HG03045 (cell line): ENCODE data around the gene LRRC75B.
"Not testable (repeated sequence)": the region's sequence is repeated elsewhere in the genome, so short reads cannot be mapped to it uniquely, and the experiment has no call there.

Experiments used
- ATAC-seq: cut with Tn5 transposase; IDR thresholded peaks from one replicate; pipeline ENCODE4 v1.9.1; 2021; ENCODE audit warnings: mild to moderate bottlenecking, moderate library complexity; ENCODE audit not compliant: unreplicated experiment

LRRC75B gene

DNA sequence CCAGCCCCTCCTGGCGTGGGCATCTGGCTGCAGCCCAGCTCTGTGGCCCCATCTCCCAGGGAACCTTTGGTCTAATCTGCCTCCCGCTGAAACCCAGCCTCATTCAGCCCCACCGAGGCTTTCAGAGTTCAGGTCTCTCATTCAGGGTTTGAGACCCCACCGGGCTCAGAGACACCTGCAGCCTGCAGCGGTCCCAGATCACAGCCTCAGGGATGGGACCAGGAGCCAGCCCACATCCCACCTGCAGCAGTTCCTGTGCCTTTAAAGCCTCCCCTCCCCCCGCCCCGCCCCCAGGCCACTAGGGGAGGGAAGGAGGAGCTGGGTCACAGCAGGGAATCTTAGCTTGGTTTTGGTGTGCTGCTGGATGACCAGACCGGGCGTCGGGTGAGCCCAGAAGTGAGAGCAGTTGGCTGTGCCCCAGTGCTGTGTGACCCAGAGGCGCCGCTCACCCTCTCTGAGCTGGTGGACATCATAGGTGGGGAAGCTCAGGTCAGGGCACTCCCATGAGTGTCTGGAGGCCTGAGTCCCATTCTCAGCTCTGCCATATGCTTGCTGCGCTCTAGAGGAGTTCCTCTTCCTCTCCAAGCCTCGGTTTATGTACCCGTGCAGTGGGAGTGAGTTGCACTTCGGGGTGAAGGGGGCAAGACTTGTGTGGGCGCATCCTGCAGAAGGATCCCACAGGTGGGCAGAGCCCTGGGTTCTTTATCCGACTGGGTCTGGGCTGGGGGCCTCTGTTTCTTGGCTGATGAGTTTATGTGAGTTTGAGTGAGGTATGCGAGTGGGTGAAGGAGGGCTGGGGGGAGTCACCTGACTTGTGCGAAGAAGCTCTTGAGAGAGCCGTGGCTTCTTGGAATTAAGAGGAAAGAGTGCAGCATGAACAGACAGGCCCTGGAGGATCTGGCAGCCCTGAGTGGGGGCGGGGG, 10.2 kb upstream of the LRRC75B start, which contains the start of gene GGT1:
Gene GGT1, plus strand, starts transcription at position 347 of the 923 bp plus-strand sequence. CDS start 7,889 bp downstream, outside the sequence.
- ATAC-seq = not testable (repeated sequence)

DNA sequence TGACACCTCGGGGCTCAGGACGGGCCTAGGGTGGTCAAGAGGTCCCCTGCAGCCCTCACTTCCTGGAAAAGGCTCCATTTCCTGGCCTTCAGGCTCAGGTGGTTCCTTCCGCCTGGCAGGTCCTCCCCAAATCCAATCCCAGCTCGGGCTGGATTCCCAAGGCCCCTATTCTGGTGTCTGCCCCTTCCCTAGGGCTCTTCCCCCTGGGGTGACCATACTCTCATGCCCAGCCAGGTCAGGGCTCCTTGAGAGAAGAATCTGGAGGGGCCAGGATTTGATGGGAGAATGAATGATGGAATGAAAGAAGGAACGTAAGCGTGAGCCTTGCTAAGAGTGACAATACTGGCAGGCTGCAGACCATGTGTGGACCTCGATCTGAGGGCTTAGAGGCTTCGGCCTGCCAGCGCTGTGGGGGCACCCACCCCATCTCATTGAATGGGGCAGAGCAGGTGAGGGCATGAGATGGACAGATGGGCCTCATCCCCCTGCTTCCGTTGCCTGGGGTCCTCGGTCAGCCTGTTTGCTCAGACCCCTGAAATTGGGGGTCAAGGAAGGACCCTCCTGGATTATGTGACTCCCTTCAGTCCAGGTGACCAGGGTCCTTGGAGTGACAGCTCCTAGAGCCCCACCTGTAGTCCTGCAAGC, 9.4 kb upstream of the LRRC75B start:
- ATAC-seq = not testable (repeated sequence)

DNA sequence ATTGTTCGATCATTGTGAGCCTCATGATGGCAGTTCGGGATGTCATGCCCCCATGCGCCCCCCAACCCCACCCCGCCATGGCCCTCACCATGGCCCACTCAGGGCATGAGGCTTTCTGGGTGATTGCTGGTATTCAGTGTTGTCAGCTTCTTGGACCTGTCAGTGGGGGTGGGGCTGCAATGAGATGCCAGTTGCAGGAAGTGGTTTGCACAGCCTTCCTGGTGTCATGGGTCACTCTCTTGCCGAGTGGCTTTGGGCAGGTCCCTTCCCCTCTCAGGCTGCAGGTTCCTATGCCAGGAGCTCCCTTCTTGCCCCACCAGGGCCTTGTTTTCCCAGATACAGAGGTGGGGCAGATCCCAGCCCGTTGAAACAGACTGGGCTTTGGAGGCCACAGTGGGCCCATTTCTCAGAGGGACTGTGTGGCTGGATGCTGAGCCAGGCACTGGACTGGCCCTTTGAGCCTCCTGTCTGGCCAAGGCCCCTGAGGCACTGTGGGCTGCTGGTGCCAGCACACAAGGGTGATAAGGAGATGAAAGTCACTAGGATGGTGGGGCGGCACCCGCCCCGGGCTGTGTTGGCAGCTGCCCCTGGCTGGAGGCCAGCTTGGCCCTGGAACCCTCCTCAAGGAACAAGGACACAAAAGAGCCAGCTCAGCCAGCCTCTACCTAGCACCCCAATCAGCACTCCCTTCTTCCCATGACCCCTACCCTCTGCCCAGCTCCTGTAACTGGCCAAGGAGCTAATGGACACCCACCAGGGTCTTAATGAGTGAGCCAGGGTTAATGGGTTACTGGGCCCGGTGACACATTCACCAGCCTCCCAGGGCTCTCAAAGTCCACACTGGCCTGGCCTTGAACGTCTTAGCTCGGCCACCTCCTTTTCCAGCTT, 8.6 kb upstream of the LRRC75B start:
- no peak for ATAC-seq

DNA sequence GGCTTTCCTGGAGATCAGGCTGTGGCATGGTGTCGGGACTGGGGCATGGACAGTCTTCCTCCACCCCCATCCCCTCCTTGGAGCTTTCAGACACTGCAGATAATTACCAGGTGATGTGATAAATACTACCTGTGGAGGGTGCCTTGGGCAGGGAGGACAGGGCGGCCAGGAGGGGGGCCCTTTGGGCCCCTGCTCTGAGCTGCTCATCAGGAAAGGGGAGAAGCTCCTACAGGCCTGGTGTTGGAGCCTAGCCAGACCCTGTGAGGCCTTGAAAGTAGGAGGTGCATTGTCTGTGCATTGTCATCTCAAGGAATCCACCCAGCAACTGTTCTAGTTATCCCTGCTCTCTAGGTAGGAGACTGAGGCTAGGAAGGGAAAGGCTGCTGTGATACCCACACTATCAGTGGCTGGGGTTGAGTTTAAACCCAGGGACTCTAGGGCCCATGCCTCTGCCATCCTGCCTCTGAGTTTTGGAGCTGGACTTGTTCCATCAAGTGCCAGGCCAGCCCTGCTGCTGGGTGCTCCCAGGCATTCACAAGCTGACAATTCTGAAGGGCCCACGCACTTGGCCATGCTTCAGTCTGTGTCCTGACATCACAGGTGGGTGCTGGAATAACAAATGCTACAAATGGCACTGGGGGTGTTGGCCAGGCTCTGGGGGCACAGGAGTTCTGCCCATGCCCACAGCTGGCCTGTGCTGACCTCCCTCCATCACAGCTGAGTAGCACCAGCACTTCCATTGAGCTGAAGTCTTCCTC, 7.3 kb upstream of the LRRC75B start:
- ATAC-seq = not testable (repeated sequence)

DNA sequence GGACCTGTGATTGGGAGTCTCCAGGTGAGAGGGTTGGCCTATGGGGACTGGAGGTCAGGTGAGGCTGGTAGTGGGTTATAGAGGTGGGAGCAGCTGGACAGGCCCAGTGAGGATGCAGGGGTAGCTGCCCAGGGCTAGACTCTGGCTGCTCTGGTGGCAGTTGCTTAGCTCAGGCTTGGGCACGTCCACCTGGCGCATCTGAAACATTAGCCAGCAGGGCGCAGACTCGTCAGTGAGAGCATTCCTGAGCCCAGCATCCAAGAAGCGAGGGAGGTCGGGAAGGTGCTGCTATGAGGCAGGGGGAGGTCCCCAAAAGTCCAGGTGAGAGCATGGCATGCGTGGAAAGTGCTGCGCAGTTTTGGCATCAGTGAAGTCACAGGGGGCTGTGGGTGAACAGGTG, 6.6 kb upstream of the LRRC75B start:
- ATAC-seq = no peak

DNA sequence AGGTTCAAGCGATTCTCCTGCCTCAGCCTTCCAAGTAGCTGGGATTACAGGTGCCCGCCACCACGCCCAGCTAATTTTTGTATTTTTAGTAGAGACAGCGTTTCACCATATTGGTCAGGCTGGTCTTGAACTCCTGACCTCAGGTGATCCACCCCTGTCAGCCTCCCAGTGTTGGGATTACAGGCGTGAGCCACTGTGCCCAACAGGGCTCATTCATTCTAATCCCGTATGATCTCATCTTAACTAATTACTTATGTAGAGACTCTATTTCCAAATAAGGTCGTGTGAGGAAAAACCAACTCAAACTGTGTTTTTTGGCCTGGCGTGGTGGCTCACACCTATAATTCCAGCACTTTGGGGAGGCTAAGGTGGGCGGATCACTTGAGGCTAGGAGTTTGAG, 4.2 kb upstream of the LRRC75B start:
- not testable (repeated sequence) for ATAC-seq

DNA sequence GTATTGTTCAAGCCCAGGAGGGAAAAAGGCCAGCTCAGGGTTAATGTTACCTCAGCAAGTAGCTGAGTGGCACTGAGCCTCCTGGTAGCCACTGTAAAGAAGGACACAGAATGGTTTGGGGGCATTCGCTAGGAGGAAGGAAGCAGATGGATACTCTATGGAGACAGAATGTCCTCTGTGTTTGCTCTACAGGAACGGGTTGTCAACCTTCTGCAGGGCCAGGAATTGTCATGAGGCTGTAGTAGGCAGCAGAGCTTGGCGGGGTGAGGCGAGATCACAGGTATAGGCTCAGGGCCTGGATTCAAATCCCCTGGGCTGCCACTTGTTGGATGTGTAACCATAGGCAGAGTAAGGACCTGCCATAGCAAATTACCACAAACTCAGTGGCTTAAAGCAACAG, 3.0 kb upstream of the LRRC75B start:
- no peak for ATAC-seq

DNA sequence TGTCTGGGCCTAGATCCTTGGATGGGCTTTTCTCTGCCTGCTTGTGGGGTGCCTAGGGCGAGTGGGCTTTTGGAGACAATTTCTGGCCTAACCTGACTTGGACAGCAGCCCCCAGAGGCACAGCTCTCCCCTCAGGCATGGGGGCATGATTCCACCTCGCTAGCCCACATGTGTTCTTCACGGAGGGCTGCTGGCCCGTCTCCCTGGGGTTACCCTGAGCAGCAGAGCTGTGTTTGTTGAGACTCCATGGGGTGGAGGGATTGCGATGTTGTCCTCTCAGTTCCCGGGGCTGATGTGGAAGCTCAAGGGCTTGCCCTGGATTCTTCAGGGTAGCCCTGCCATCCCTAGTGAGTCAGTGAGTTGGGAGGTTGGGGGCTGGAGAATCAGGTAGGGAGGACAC, 2.4 kb upstream of the LRRC75B start:
- no peak for ATAC-seq

DNA sequence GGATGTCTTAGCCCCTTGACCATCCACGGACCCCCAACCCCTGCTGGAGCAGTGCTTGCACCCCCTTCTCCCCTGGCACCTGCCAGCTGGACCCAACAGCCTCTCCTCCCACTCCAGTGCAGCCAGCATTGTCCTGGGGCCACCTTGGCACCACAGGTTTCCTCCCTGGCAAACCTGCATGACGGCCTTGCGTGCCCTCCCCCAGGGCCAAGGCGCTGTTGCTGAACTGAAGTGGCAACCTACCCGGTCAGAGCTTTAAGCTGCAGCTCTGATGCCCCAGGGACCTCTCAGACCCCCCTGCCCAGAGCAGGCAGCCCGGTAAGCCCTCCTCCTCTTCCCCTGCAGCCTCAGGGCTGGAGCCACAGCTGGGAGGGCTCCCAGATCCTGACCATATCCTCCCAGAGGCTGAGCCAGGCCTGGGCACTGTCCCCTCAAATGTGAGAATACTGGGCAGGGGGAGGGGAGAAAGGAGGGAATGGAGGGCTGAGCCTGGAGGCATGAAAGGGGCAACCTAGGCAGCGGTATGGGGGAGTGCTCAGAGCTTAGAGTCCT, 1.8 kb upstream of the LRRC75B start:
- no peak for ATAC-seq

DNA sequence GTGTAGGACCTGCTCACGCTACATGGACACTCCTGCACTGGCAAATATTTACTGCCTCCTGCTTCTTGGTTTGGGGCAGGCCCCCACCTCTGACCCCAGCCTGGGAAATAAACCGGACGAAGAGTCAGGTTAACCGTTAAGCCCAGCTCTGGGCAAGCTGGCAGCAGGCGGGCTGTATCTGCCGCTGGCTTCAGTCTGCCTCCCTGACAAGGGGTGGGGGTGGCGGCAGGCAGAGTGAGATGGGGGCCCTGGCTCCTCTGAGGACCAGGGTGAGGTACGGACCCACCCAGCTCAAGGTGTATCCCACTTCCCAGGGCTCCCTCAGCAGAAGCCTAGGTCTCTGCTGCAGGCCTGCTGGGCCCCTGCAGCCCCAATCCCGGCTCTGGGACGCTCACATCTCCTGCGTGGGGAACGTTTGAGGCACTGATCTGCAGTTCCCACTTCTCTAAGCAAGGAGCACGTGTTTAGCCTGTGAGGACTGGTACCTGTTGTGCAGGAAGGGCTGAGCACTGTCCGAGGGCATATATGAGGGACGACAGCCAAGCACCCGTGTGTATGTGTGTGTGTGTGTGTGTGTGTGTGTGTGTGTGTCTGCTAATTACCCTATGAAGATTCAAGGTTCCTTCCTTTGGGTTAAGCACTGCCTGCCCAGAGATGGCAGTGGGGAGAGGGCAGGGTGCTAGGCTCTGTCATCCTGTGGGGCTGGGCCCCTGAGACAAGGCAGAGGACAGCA, 1.1 kb upstream of the LRRC75B start:
- ATAC-seq = no peak

DNA sequence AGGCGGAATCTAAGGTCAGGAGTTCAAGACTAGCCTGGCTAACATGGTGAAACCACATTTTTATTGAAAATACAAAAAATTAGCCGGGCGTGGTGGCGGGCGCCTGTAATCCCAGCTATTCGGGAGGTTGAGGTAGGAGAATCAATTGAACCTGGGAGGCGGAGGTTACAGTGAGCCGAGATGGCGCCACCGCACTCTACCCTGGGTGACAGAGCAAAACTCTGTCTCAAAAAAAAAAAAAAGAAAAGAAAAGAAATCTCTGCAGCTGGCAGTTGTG, 624 bp upstream of the LRRC75B start:
- ATAC-seq = not testable (repeated sequence)

DNA sequence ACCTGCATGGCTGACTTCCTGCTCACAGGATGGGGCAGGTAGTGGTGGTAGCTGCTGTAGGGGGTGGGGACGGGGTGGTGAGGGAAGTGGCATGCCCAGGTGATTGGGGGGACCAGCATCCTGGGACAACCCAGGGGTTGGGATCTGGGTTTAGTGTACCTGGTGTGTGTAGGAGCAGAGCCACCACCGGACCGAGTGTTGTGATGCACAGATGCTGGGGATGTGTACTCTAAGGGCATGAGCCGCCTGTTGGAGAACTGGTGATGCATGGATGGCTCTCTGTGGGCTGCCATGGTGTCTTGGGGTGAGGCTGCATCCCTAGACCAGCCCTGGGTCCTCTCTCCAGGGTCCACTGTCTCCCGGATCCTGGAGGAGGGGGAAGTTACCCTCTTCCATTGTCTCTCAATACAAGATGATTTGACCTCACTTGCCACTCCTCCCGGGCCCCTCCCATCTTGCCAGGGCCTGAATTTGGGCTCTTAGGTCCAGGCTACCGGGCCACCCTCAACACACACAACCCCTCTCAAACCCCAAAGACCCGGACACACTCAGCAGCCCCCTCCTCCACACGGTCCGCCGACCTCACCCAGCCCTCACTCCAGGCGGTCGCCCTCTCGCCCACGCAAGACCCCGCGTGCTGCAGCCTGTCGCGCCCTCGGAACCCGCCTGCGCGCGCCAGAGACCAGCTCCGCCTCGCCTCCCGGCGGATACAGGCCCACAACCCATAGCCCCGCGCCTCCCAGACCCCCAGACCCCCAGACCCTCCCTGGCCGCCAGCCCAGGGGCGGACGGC, 619 bp downstream of the LRRC75B start:
- ATAC-seq = peak; percentile 18

DNA sequence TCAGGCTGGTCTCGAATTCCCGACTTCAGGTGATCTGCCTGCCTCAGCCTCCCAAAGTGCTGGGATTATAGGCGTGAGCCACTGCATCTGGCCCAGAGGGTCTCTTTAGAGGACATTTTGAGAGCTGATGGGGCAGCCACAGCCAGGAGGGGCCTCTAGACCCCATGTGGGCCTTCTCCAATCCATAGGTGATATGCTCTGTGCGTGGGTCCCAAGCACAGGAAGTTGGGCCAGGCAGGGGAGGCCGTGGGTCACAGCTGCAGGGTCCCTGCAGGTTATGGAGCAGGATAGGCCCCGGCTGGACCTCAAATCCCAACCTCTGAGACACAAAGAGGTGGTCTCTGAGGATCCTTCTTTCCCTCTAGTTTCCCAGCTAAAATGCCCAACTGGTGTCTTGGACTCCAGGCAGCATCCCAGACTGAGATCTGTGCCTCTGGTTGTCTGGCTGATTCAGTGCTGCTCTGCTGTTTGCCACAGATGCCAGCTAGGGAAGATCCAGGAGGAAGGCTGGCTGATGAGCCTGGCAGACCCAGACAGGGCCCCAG, 1.5 kb downstream of the LRRC75B start:
- no peak for ATAC-seq

DNA sequence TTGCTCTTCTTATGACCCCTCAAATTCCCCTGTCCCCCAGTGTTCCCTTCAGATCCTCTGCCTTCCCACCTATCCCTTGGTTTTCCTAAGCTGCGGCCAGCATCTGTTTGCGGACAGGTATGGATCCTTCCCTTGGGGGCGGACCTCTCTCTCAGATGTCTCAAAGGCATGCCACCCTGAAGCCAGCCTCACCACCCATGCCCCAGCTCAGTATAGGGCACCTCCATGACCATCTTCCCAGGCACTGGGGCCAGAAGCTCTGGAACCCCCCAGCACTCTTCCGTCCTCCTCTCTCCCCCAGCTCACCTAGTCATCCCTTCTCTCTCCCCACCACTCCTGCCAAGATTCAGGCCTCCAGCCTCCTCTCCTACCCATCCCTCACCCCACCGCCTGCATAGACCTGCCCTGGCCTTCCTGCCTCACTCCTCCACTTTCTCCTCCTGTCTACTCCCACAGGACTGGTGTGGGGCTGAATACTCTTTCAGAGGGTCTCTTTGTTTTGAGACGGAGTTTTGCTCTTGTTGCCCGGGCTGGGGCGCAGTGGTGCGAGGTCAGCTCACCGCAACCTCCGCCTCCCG, 2.2 kb downstream of the LRRC75B start:
- ATAC-seq = no peak

DNA sequence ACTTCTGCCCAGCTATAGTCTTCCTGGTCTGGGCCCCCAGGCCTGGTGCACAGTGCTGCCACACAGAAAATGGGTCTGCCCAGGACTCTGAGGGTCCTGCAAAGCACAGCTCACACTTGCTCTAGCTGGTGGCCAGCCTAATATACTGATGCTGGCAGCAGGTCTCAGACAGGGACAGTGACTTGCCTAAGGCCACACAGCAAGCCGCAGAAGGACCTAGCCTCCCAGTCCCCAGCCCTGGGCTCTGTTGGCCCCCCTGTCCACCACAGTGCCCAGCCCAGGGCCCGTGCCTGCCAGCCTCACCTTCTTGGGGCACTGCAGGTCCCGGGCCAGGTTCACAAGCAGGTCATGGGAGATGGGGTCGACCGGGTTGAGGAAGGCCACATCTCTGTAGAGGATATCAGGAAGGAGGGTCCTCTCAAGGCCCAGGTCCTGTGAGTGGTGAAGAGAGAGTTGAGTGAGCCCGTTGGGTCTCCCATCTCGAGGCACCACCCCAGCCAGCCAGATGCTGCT, 3.3 kb downstream of the LRRC75B start:
- no peak for ATAC-seq

DNA sequence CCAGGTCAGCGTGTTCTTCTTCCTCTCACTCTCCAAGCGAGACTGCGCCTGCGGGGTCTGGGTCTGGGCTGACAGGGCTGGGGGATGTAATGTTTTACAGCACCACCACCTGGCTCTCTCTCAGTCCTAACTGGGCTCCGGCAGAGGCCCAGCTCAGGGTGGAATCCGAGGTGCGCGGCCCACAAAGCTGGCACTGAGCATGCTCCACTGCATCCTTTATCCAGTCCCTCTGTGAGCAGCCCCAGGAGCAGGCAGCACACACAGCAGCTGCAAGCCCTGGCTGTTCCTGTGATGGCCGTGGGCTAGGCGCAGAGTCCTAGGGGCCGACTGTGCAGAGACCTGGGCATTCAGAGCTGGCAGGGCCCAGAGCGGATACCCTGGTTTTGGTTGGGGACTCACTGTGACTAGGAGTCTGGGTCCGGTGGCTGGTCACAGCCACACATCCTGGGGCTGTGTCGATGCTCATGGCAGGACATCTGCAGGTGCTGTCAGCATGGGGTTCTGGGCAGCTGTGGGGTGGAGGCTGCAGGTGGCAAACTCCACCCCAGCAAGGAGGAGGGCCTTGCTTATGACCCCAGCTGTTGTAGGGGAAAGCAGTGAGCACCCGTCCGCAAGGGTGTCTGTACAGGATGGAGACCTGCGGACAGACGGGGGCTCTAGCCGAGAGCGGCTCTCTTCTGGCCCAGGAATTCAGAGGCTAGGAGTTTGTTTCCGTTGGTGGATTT, 4.0 kb downstream of the LRRC75B start:
- ATAC-seq = no peak

DNA sequence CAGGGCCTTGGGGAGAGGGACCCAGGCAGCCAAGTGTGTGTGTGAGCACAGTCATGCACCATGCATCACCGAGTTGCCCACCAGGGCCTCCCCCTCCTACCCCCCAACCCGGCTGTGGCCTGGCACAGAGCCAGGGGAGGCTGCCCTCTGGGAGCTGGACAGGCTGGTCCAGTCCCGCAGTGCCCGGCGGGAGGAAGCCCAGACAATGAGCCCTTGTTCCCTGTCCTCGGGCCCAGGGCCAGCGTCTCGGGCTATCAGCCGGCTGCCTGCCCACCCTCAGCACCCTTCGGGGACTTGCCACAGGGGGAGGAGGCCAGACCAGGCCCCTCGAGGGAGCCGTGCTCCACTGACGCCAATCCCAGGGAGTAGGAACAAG, 4.5 kb downstream of the LRRC75B start:
- no peak for ATAC-seq
